ENCODE results near the gene COL28A1.

DNA sequence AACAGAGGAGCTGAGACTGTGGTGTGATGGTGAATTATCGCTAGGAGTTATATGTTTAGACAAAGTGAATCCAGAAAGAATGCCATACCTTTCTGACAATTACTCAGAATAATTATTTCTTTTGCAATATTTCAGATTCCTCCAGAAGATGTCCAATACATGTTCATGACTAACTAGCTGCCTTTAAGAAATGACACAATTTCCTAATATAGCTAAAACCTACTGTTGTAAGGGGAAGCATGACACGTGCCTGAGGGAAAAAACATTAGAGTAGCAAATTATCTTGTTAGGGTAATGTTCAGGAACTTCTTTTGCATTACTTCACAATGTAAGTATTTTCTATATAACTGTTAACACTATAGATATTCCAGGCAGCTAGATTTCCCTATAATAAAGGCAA is 150.3 kb downstream of the COL28A1 start:
- TF ChIP-seq, protein P1, sequence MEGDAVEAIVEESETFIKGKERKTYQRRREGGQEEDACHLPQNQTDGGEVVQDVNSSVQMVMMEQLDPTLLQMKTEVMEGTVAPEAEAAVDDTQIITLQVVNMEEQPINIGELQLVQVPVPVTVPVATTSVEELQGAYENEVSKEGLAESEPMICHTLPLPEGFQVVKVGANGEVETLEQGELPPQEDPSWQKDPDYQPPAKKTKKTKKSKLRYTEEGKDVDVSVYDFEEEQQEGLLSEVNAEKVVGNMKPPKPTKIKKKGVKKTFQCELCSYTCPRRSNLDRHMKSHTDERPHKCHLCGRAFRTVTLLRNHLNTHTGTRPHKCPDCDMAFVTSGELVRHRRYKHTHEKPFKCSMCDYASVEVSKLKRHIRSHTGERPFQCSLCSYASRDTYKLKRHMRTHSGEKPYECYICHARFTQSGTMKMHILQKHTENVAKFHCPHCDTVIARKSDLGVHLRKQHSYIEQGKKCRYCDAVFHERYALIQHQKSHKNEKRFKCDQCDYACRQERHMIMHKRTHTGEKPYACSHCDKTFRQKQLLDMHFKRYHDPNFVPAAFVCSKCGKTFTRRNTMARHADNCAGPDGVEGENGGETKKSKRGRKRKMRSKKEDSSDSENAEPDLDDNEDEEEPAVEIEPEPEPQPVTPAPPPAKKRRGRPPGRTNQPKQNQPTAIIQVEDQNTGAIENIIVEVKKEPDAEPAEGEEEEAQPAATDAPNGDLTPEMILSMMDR (conservative IDR thresholded peaks at IDR 0.05 in 1 of 2, IDR thresholded peaks at IDR 0.05 in 1 of 2; ENCODE audit: extremely low read depth in 1 of 2, insufficient read depth in 1 of 2, low read depth in 1 of 2, low read length in 2 of 2) = no peak
- TF ChIP-seq EZH2 (IDR thresholded peaks at IDR 0.05; ENCODE audit: borderline replicate concordance, low read length) = no peak
